Karpas-422 (cell line): ENCODE results near the gene TMEM30A. TPM values are rescaled to one million over a fixed set of nuclear protein-coding genes. Genes with fewer than 3 reads are reported as not detected.

Source experiments
- DNase-seq: peaks from one replicate; pipeline ENCODE4 v3.0.0-alpha.2; 2015
- H2AFZ ChIP-seq: fragments of 200-600 bp; sonication (generic); 2 replicates; pipeline ENCODE4 v1.6.1; 2014; ENCODE audit warnings: antibody characterized with exemption, low read length, mixed read lengths
- H3K27ac ChIP-seq: fragments of 200-600 bp; sonication (generic); 2 replicates; pipeline ENCODE4 v1.5.1; 2014; ENCODE audit warnings: mild to moderate bottlenecking, low read length, moderate library complexity
- H3K27me3 ChIP-seq: fragments of 200-600 bp; sonication (generic); 2 replicates; pipeline ENCODE4 v1.6.1; 2014; ENCODE audit warnings: low read length, mixed read lengths
- H3K36me3 ChIP-seq: fragments of 200-600 bp; sonication (generic); 2 replicates; pipeline ENCODE4 v1.6.1; 2014; ENCODE audit warnings: low read length, mixed read lengths; ENCODE audit not compliant: insufficient read depth
- H3K4me1 ChIP-seq: fragments of 200-600 bp; sonication (generic); 2 replicates; pipeline ENCODE4 v1.6.1; 2014; ENCODE audit warnings: mild to moderate bottlenecking, low read length, mixed read lengths
- H3K4me2 ChIP-seq: fragments of 200-600 bp; sonication (generic); 2 replicates; pipeline ENCODE4 v1.6.1; 2014; ENCODE audit warnings: low read length, low read depth, mild to moderate bottlenecking; ENCODE audit not compliant: poor library complexity, severe bottlenecking
- H3K4me3 ChIP-seq: fragments of 200-600 bp; sonication (generic); 2 replicates; pipeline ENCODE4 v1.5.1; 2014; ENCODE audit warnings: mild to moderate bottlenecking, antibody characterized with exemption, low read length, mixed read lengths
- H3K79me2 ChIP-seq: fragments of 200-600 bp; sonication (generic); 2 replicates; pipeline ENCODE4 v1.6.1; 2014; ENCODE audit warnings: mild to moderate bottlenecking, low read length, mixed read lengths
- H3K9ac ChIP-seq: fragments of 200-600 bp; sonication (generic); 2 replicates; pipeline ENCODE4 v1.6.0; 2014; ENCODE audit warnings: low read length
- H3K9me2 ChIP-seq: fragments of 200-600 bp; sonication (generic), shearing (Covaris generic); replicated peaks from 2 replicates; pipeline ENCODE4 v1.6.0; 2014; ENCODE audit warnings: mild to moderate bottlenecking, low read length, moderate library complexity; ENCODE audit not compliant: insufficient read depth
- H3K9me3 ChIP-seq: fragments of 300-700, 200-600 bp; sonication (generic); 2 replicates; pipeline ENCODE4 v1.6.1; 2014; ENCODE audit warnings: low read length, mixed read lengths
- H4K20me1 ChIP-seq: fragments of 200-600 bp; sonication (generic); 2 replicates; pipeline ENCODE4 v1.6.1; 2014; ENCODE audit warnings: mild to moderate bottlenecking, antibody characterized with exemption, low read length, low read depth; ENCODE audit not compliant: insufficient read depth
- total RNA-seq: library from RNA; depleted of rRNA; stranded (reverse); fragments of >200 nt; shearing (Covaris generic); gene quantifications from 2 replicates; pipeline ENCODE4 v1.2.3, GENCODE V29; 2014; ENCODE audit warnings: low replicate concordance

TMEM30A gene
- total RNA-seq, 1 experiment from 2014 or later, result 78.5 TPM

GRCh38 chr6:75279418-75279817 is 5.2 kb downstream of the TMEM30A start:
- Histone ChIP-seq H4K20me1 (peaks cover 17% of the 10 kb centered on the region), H3K27me3 (no peaks in the 10 kb centered on the region), H2AFZ (no peak overlapping the region), H3K4me1 (peaks cover 39% of the 10 kb centered on the region), H3K9ac (no peak overlapping the region), H3K27ac (no peak overlapping the region), H3K9me3 (no peaks in the 10 kb centered on the region), H3K79me2 (peaks cover 99% of the 10 kb centered on the region), H3K4me2 (no peak overlapping the region), H3K36me3 (peaks cover 27% of the 10 kb centered on the region), H3K9me2 (no peaks in the 10 kb centered on the region), H3K4me3 (no peak overlapping the region)
- DNase-seq, result no peak

DNA sequence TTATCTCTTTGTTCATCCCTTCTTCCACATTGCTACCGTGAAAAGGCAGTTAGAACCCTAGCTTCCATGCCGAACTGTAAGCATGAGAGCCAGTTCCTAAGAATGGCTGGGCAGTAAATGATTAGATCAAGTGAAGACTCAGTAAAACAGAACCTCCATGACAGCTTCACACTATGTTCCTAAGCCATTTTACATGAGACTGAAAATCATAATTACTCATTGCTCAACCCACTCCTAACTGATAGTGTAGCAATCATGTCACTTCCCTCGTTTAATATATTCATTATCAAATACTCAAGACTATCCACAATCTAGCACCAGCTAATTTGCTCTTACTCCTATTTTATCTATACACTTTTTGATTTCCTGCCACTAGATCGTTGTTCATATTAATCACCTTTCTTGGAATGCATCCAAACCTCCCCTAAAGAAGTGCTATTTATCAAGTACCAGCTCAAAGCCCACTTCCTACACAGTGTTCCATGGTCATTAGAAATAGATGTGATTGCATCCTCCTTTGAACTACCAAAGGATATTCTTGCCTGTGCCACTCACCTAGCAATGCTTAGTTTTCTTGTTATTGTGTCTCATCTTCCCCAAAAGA is 6.0 kb downstream of the TMEM30A start:
- Histone ChIP-seq H4K20me1 (peaks cover 10% of the 10 kb centered on the region), H3K9ac (no peak overlapping the region), H3K4me1 (peaks cover 39% of the 10 kb centered on the region), H2AFZ (no peak overlapping the region), H3K27me3 (no peaks in the 10 kb centered on the region), H3K9me3 (no peaks in the 10 kb centered on the region), H3K27ac (no peak overlapping the region), H3K4me2 (no peak overlapping the region), H3K9me2 (no peaks in the 10 kb centered on the region), H3K36me3 (peaks cover 27% of the 10 kb centered on the region), H3K79me2 (peaks cover 99% of the 10 kb centered on the region), H3K4me3 (no peak overlapping the region)
- DNase-seq, result no peak

DNA sequence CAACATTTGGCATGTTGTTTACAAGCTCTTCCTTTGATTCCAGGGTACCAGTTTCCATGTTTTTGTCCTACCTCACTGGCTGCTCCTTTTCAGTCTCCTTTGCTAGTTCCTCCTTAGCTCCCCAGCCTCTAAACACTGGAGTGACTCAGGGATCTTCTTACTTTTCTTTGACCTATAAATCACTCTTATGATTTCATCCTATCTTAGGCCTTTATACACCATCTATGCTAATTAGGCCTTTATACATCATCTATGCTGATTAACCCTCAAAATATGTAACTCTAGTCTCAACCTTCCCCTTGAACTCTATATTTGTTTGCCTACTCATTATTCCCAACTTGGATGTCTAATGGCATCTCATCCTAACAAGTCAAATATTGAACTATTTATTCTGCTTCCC is 9.5 kb downstream of the TMEM30A start:
- Histone ChIP-seq H3K4me1 (peaks cover 7% of the 10 kb centered on the region), H3K4me3 (no peak overlapping the region), H3K9me2 (no peaks in the 10 kb centered on the region), H4K20me1 (no peaks in the 10 kb centered on the region), H3K4me2 (no peak overlapping the region), H3K36me3 (peaks cover 42% of the 10 kb centered on the region), H3K9ac (no peak overlapping the region), H3K27ac (no peak overlapping the region), H3K27me3 (no peaks in the 10 kb centered on the region), H2AFZ (no peak overlapping the region), H3K79me2 (peaks cover 99% of the 10 kb centered on the region), H3K9me3 (peaks cover 4% of the 10 kb centered on the region; the same call in 1 of the 2 replicates)
- no peak for DNase-seq

DNA sequence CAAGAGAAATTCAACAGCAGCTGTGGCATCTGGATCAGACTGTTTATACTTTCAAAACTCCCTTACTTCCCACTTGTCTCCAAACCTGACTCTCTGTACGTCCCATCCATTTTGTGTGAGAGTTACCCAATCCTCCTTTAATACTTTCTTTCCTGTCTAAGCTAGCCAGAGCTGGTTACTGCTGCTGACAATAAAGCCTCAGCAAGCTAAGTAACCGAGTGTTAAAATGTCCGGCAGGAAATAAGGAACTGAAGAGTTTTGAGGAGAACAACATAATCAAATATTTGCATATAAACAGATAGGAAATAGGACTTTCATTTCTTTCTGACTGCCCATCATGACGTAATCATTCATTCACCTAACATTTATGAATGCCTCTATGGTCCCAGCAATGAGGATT is 11.6 kb downstream of the TMEM30A start:
- H3K4me3 ChIP-seq, result no peak overlapping the region
- no peak overlapping the region for H2AFZ ChIP-seq
- no peaks in the 10 kb centered on the region for H3K27me3 ChIP-seq
- no peak overlapping the region for H3K27ac ChIP-seq
- peaks cover 30% of the 10 kb centered on the region for H3K36me3 ChIP-seq
- peaks cover 97% of the 10 kb centered on the region for H3K79me2 ChIP-seq
- no peak overlapping the region for H3K9ac ChIP-seq
- H3K4me2 ChIP-seq, result no peak overlapping the region
- H4K20me1 ChIP-seq, result no peaks in the 10 kb centered on the region
- peaks cover 5% of the 10 kb centered on the region for H3K4me1 ChIP-seq
- peaks cover 4% of the 10 kb centered on the region; the same call in 1 of the 2 replicates for H3K9me3 ChIP-seq
- H3K9me2 ChIP-seq, result no peaks in the 10 kb centered on the region
- no peak for DNase-seq

DNA sequence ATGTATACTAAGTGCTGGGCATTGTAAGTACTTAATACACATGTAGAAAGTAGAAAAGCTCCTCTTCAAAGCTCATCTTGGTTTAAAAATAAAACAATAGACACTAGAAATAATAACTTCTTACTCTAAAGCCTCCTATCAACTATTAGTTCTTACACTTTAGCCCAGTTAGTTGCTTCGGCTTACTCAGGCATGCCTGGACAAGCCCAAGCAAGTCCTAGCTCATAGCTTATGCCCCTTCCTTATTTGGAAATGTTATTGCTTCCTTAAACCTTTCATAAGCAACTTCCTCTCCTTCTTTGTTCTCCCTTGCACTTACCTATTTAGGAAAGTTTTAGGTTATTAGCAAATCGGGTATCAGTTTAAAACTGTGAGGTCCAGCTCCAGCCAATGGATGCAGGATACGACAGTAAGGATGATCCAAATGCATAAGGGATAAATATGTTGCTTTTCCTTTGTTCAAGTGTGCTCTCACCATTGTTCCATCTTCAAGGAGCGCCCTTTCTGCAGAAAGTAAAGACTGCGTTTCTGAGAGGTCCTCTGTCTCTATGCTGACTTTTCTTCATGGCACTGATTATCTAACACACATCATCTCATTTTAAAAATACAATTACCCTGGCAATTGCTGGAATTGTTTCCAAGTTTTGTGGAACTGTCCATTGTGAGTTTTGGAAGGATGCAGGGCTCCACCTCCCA is 12.3 kb downstream of the TMEM30A start:
- H3K4me3 ChIP-seq, result no peak overlapping the region
- H3K9me3 ChIP-seq, result peaks cover 4% of the 10 kb centered on the region; the same call in 1 of the 2 replicates
- peaks cover 97% of the 10 kb centered on the region for H3K79me2 ChIP-seq
- no peak overlapping the region for H2AFZ ChIP-seq
- no peak overlapping the region for H3K4me2 ChIP-seq
- H3K36me3 ChIP-seq, result peaks cover 30% of the 10 kb centered on the region
- H3K27me3 ChIP-seq, result no peaks in the 10 kb centered on the region
- H3K4me1 ChIP-seq, result peaks cover 12% of the 10 kb centered on the region
- no peaks in the 10 kb centered on the region for H4K20me1 ChIP-seq
- H3K9ac ChIP-seq, result no peak overlapping the region
- H3K9me2 ChIP-seq, result no peaks in the 10 kb centered on the region
- H3K27ac ChIP-seq, result no peak overlapping the region
- DNase-seq, result no peak

DNA sequence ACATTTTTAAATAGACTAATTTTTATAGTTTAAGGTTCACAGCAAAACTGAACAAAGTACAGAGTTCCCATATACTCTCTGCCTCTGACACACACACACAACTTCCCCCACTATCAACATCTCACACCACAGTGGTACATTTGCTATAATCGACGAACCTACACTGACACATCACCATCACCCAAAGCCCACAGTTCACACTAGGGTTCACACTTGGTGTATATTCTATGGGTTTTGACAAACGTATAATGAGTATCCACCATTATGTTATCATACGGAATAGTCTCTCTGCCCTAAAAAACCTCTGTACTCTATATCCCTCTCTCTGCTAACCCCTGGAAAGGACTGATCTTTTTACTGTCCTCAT is 15.6 kb downstream of the TMEM30A start:
- Histone ChIP-seq H3K4me3 (no peak overlapping the region), H4K20me1 (0 out of 2 replicates have a peak, but pooled peaks cover 5% of the 10 kb centered on the region), H3K4me2 (no peak overlapping the region), H3K9me3 (peaks cover 4% of the 10 kb centered on the region; the same call in 1 of the 2 replicates), H3K36me3 (peaks cover 23% of the 10 kb centered on the region), H3K27me3 (no peaks in the 10 kb centered on the region), H3K9ac (no peak overlapping the region), H3K9me2 (no peaks in the 10 kb centered on the region), H3K27ac (no peak overlapping the region), H3K4me1 (peaks cover 23% of the 10 kb centered on the region), H3K79me2 (peaks cover 96% of the 10 kb centered on the region), H2AFZ (no peak overlapping the region)
- DNase-seq, result no peak

- peaks cover 96% of the 10 kb centered on the region for H3K79me2 ChIP-seq
- H3K27me3 ChIP-seq, result no peaks in the 10 kb centered on the region
- 0 out of 2 replicates have a peak, but pooled peaks cover 5% of the 10 kb centered on the region for H4K20me1 ChIP-seq
- no peak overlapping the region for H3K9ac ChIP-seq
- no peak overlapping the region for H3K27ac ChIP-seq
- peaks cover 23% of the 10 kb centered on the region for H3K4me1 ChIP-seq
- peaks cover 26% of the 10 kb centered on the region for H3K36me3 ChIP-seq
- peak overlapping the region; percentile 7 for H3K4me2 ChIP-seq
- no peak for DNase-seq
- no peak overlapping the region for H3K4me3 ChIP-seq
- no peaks in the 10 kb centered on the region for H3K9me2 ChIP-seq
- H2AFZ ChIP-seq, result no peak overlapping the region
- peaks cover 4% of the 10 kb centered on the region; the same call in 1 of the 2 replicates for H3K9me3 ChIP-seq
Observed at GRCh38 chr6:75268121-75268987, 16.2 kb downstream of the TMEM30A start.

DNA sequence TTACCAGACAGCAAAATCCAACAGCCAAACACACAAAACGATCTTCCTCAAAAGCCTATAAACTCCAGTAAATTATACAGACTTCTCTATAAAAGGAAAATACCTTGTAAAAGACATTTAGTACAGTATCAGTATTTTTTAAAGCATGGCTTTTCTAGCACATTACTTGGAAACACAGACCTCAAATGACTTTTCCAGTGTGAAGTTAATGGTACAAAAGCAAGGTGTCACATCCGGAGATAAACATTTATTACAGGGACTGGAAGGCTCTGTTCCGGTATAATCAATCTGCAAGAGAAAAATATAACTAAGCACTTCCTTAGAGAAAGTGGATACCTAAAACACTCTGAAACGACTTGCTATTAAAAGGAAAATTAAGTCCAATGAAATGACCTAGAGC is 17.1 kb downstream of the TMEM30A start:
- H3K4me1 ChIP-seq, result peaks cover 23% of the 10 kb centered on the region
- no peak overlapping the region for H3K27ac ChIP-seq
- H3K36me3 ChIP-seq, result peaks cover 26% of the 10 kb centered on the region
- H4K20me1 ChIP-seq, result 0 out of 2 replicates have a peak, but pooled peaks cover 5% of the 10 kb centered on the region
- peaks cover 96% of the 10 kb centered on the region for H3K79me2 ChIP-seq
- no peak for DNase-seq
- H3K27me3 ChIP-seq, result no peaks in the 10 kb centered on the region
- H3K4me2 ChIP-seq, result peak overlapping the region; percentile 7
- no peaks in the 10 kb centered on the region for H3K9me3 ChIP-seq
- H3K9ac ChIP-seq, result no peak overlapping the region
- no peaks in the 10 kb centered on the region for H3K9me2 ChIP-seq
- no peak overlapping the region for H3K4me3 ChIP-seq
- H2AFZ ChIP-seq, result no peak overlapping the region
